Measurements from ENCODE around the gene GLG1. TPM values are rescaled to one million over a fixed set of nuclear protein-coding genes. Genes with fewer than 3 reads are reported as not detected.

Gene GLG1
- total and polyA plus RNA-seq, 8 donors = 116 to 147 (median 135) TPM

- ATAC-seq = no peak
- intact Hi-C loops (cut with DNase I) = no loop called here
- no peak for TF ChIP-seq CTCF (IDR thresholded peaks at IDR 0.05)
- Histone ChIP-seq H3K9me3 (no peaks in the 10 kb centered on the region), H3K4me1 (peaks cover 0 to 9% of the 10 kb centered on the region in 2 donors), H3K27ac (no peak overlapping the region), H3K36me3 (peaks cover 0 to 6% of the 10 kb centered on the region in 2 donors), H3K4me3 (no peak overlapping the region), H3K27me3 (no peaks in the 10 kb centered on the region)
- no peak for DNase-seq
These were observed 4.8 kb upstream of the GLG1 start for GRCh38 chr16:74611721-74612120.

- DNase-seq = no peak
- TF ChIP-seq CTCF (IDR thresholded peaks at IDR 0.05) = no peak
- H3K27me3 ChIP-seq = no peaks in the 10 kb centered on the region
- intact Hi-C loops (cut with DNase I) = no loop called here
- H3K4me3 ChIP-seq = no peak overlapping the region
- no peaks in the 10 kb centered on the region for H3K9me3 ChIP-seq
- H3K27ac ChIP-seq = no peak overlapping the region
- no peak for ATAC-seq
- H3K36me3 ChIP-seq = no peaks in the 10 kb centered on the region
- H3K4me1 ChIP-seq = peaks cover 17 to 30% of the 10 kb centered on the region in 2 donors
These were observed 2.0 kb upstream of the GLG1 start for GRCh38 chr16:74608944-74609343.

GRCh38 chr16:74608381-74608780, 1.5 kb upstream of the GLG1 start:
- Histone ChIP-seq H3K36me3 (no peaks in the 10 kb centered on the region), H3K27me3 (no peaks in the 10 kb centered on the region), H3K4me1 (peaks cover 23 to 36% of the 10 kb centered on the region in 2 donors), H3K9me3 (no peaks in the 10 kb centered on the region), H3K27ac (no peak overlapping the region), H3K4me3 (no peak overlapping the region)
- TF ChIP-seq CTCF (IDR thresholded peaks at IDR 0.05) = no peak
- intact Hi-C loops (cut with DNase I) = no loop called here
- DNase-seq (no peak), ATAC-seq (no peak)

- peak overlapping the region in 1 of 2 donors; percentile 95 for H3K4me3 ChIP-seq
- peaks cover 24 to 40% of the 10 kb centered on the region in 2 donors for H3K4me1 ChIP-seq
- no peaks in the 10 kb centered on the region for H3K36me3 ChIP-seq
- TF ChIP-seq CTCF (IDR thresholded peaks at IDR 0.05) = no peak
- no peaks in the 10 kb centered on the region for H3K27me3 ChIP-seq
- peak overlapping the region in 1 of 2 donors; percentile 95 for H3K27ac ChIP-seq
- H3K9me3 ChIP-seq = no peaks in the 10 kb centered on the region
- intact Hi-C loops (cut with DNase I) = no loop called here
- DNase-seq (no peak), ATAC-seq (no peak)
These were observed 1.0 kb upstream of the GLG1 start for GRCh38 chr16:74607962-74608356.

GRCh38 chr16:74607310-74607961, 522 bp upstream of the GLG1 start:
- peak overlapping the region; percentile 95 to 97 for H3K4me3 ChIP-seq
- no peak for TF ChIP-seq CTCF (IDR thresholded peaks at IDR 0.05)
- no peaks in the 10 kb centered on the region for H3K27me3 ChIP-seq
- no peaks in the 10 kb centered on the region for H3K36me3 ChIP-seq
- no peak for DNase-seq
- peaks cover 24 to 44% of the 10 kb centered on the region in 2 donors for H3K4me1 ChIP-seq
- peak; percentile 20 for ATAC-seq
- intact Hi-C loops (cut with DNase I) = no loop called here
- peak overlapping the region; percentile 95 to 97 for H3K27ac ChIP-seq
- H3K9me3 ChIP-seq = no peaks in the 10 kb centered on the region
